Fibroblast of lung (primary cell): ENCODE data around the gene RAB8B. TPM values are rescaled to one million over a fixed set of nuclear protein-coding genes. Genes with fewer than 3 reads are reported as not detected.
A peak's percentile ranks its signal among the peaks of the same experiment; 100 is the strongest.

Experiments
- DNase-seq, 2 donors: peaks; one replicate each; pipeline versions ENCODE4 v3.0.0 to v3.0.0-alpha.2; 2010; ENCODE audit warnings: low read depth in 2 of 2
- H2AFZ ChIP-seq: 2 replicates; pipeline ENCODE4 v1.5.1; 2012; ENCODE audit warnings: low read length, control low read depth, inconsistent platforms
- H3K27ac ChIP-seq: 2 replicates; pipeline ENCODE4 v1.5.1; 2011; ENCODE audit warnings: low read length, control low read depth; ENCODE audit not compliant: insufficient read depth
- H3K27me3 ChIP-seq: 2 replicates; pipeline ENCODE4 v1.5.1; 2011; ENCODE audit warnings: mild to moderate bottlenecking, low read length; ENCODE audit not compliant: control insufficient read depth, insufficient read depth
- H3K36me3 ChIP-seq: 2 replicates; pipeline ENCODE4 v1.5.1; 2011; ENCODE audit warnings: low read length; ENCODE audit not compliant: control insufficient read depth, insufficient read depth
- H3K4me1 ChIP-seq: 2 replicates; pipeline ENCODE4 v1.5.1; 2011; ENCODE audit warnings: low read length; ENCODE audit not compliant: control insufficient read depth, insufficient read depth; ENCODE audit errors: extremely low read depth
- H3K4me2 ChIP-seq: 2 replicates; pipeline ENCODE4 v1.5.1; 2011; ENCODE audit warnings: low read length, control low read depth; ENCODE audit not compliant: insufficient read depth; ENCODE audit errors: extremely low read depth
- H3K4me3 ChIP-seq, 4 experiments: fragments of 200-600 bp in 1 of 4; sonication (generic) in 1 of 4; replicated peaks in 1 of 4; 2 replicates each; pipeline ENCODE4 v1.5.1; 2011 to 2016; ENCODE audit warnings: low read length in 4 of 4, low read depth in 3 of 4, mild to moderate bottlenecking in 3 of 4, control low read depth in 2 of 4, inconsistent platforms in 1 of 4, mixed read lengths in 1 of 4; ENCODE audit not compliant: insufficient read depth in 1 of 4; ENCODE audit errors: control extremely low read depth in 1 of 4
- H3K79me2 ChIP-seq: 2 replicates; pipeline ENCODE4 v1.5.1; 2012; ENCODE audit warnings: mild to moderate bottlenecking, low read length, inconsistent platforms; ENCODE audit not compliant: control insufficient read depth, insufficient read depth
- H3K9ac ChIP-seq: 2 replicates; pipeline ENCODE4 v1.5.1; 2011; ENCODE audit warnings: mild to moderate bottlenecking, low read length, control low read depth; ENCODE audit not compliant: insufficient read depth
- H3K9me3 ChIP-seq: 2 replicates; pipeline ENCODE4 v1.5.1; 2012; ENCODE audit warnings: low read depth, low read length; ENCODE audit not compliant: control insufficient read depth, insufficient read depth
- H4K20me1 ChIP-seq: 2 replicates; pipeline ENCODE4 v1.5.1; 2011; ENCODE audit warnings: low read length; ENCODE audit not compliant: control insufficient read depth, insufficient read depth; ENCODE audit errors: extremely low read depth
- CTCF ChIP-seq, 2 donors: IDR thresholded peaks in 1 of 2; conservative IDR thresholded peaks in 1 of 2; 1 replicate in 1 of 2; 2 replicates in 1 of 2; pipeline ENCODE4 v1.5.1; 2011 to 2012; ENCODE audit warnings: low read length in 2 of 2, control low read depth in 1 of 2, inconsistent platforms in 1 of 2, low read depth in 1 of 2, mild to moderate bottlenecking in 1 of 2
- EZH2 ChIP-seq: IDR thresholded peaks from 2 replicates; pipeline ENCODE4 v1.5.1; 2012; ENCODE audit warnings: low read length, control low read depth, mild to moderate bottlenecking; ENCODE audit errors: missing control alignments
- polyA plus RNA-seq, 2 donors: library from polyadenylated mRNA; depleted of rRNA in 1 of 2; stranded (reverse) in 1 of 2; unstranded in 1 of 2; fragments of >200 nt; gene quantifications; 2 replicates each; pipeline ENCODE4 v1.2.1, GENCODE V29; 2011 to 2012; ENCODE audit warnings: missing spikeins in 1 of 2
- total RNA-seq: library from RNA; depleted of rRNA; stranded (reverse); fragments of >200 nt; gene quantifications from 2 replicates; pipeline ENCODE4 v1.2.1, GENCODE V29; 2014

The RAB8B gene
- total and polyA plus RNA-seq, 2 donors (not counting 1 experiment from before 2014, with no cell fraction given) = 107 to 111 TPM

GRCh38 chr15:63156086-63156710 lies 33.2 kb upstream of the RAB8B start:
- Histone ChIP-seq H3K27me3 (no peaks in the 10 kb centered on the region), H3K4me3 (peak overlapping the region; percentile 64 to 85 (median 74)), H3K27ac (peak overlapping the region; percentile 90), H3K4me1 (peaks cover 3% of the 10 kb centered on the region), H4K20me1 (no peaks in the 10 kb centered on the region), H3K79me2 (peaks cover 31% of the 10 kb centered on the region), H3K9me3 (no peaks in the 10 kb centered on the region), H2AFZ (no peak overlapping the region), H3K4me2 (peak overlapping the region; percentile 65), H3K36me3 (peaks cover 5% of the 10 kb centered on the region), H3K9ac (peak overlapping the region; percentile 88)
- TF ChIP-seq CTCF (conservative IDR thresholded peaks at IDR 0.05 in 1 of 2, IDR thresholded peaks at IDR 0.05 in 1 of 2; ENCODE audit: low read depth in 1 of 2, low read length in 2 of 2) = no peak
- TF ChIP-seq EZH2 = no peak
- DNase-seq = peak; percentile 18 to 36

- peak overlapping the region; percentile 88 for H3K9ac ChIP-seq
- H3K4me3 ChIP-seq = peak overlapping the region; percentile 64 to 85 (median 74)
- no peak overlapping the region for H2AFZ ChIP-seq
- H3K4me1 ChIP-seq = peaks cover 3% of the 10 kb centered on the region
- no peaks in the 10 kb centered on the region for H3K9me3 ChIP-seq
- H3K27me3 ChIP-seq = no peaks in the 10 kb centered on the region
- H3K27ac ChIP-seq = peak overlapping the region; percentile 90
- DNase-seq = peak; percentile 43 to 51
- H3K4me2 ChIP-seq = peak overlapping the region; percentile 65
- peaks cover 5% of the 10 kb centered on the region for H3K36me3 ChIP-seq
- H3K79me2 ChIP-seq = peaks cover 31% of the 10 kb centered on the region
- TF ChIP-seq CTCF (conservative IDR thresholded peaks at IDR 0.05 in 1 of 2, IDR thresholded peaks at IDR 0.05 in 1 of 2; ENCODE audit: low read depth in 1 of 2, low read length in 2 of 2) (no peak), EZH2 (no peak)
- no peaks in the 10 kb centered on the region for H4K20me1 ChIP-seq
Measured at GRCh38 chr15:63156755-63157117, 32.7 kb upstream of the RAB8B start.

GRCh38 chr15:63157118-63157843 lies 32.1 kb upstream of the RAB8B start, which contains the start of gene RPS27L:
Gene RPS27L, minus strand, starts transcription at chr15:63157477. Its CDS starts 72 bp downstream, at chr15:63157405.
- H3K9ac ChIP-seq = peak within 1 kb of the TSS; percentile 88
- H3K27ac ChIP-seq = peak within 1 kb of the TSS; percentile 90
- peak within 1 kb of the TSS; percentile 64 to 85 (median 74) for H3K4me3 ChIP-seq
- peak; percentile 96 for DNase-seq
- no peaks in the 10 kb centered on the region for H3K27me3 ChIP-seq
- peaks cover 31% of the 10 kb centered on the region for H3K79me2 ChIP-seq
- H4K20me1 ChIP-seq = no peaks in the 10 kb centered on the region
- no peaks in the 10 kb centered on the region for H3K9me3 ChIP-seq
- peak within 1 kb of the TSS; percentile 88 for H3K4me2 ChIP-seq
- H2AFZ ChIP-seq = peak within 1 kb of the TSS; percentile 63
- H3K36me3 ChIP-seq = peaks cover 5% of the 10 kb centered on the region
- H3K4me1 ChIP-seq = peaks cover 3% of the 10 kb centered on the region
- no peak for TF ChIP-seq CTCF (conservative IDR thresholded peaks at IDR 0.05 in 1 of 2, IDR thresholded peaks at IDR 0.05 in 1 of 2; ENCODE audit: low read depth in 1 of 2, low read length in 2 of 2)
- no peak for TF ChIP-seq EZH2
